ENCODE measurements around the gene PKDCC. TPM values are rescaled to one million over a fixed set of nuclear protein-coding genes. Genes with fewer than 3 reads are reported as not detected.

Gene PKDCC
- total and polyA plus RNA-seq, 4 donors = 2.0 to 76.0 (median 19.8) TPM

DNA sequence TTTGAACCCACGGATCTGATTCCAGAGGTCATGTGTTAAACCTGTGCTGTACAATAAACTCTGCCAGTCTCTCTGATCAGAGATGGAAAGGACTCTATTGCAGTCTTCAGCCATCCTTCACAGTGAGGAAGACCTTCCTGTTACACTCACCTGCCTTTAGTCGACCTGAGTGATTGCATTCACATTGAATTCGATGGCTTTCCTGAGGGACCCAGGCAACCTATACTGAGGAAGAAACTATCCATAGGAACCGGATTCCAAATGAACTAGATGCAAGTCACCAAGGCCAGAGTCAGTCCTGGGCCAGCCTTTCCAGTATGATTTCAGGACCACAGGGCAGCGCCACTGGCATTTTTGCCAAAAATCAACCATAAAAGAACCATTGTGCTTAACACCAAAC lies 56.8 kb downstream of the PKDCC start (continued):
- TF ChIP-seq, protein P1, sequence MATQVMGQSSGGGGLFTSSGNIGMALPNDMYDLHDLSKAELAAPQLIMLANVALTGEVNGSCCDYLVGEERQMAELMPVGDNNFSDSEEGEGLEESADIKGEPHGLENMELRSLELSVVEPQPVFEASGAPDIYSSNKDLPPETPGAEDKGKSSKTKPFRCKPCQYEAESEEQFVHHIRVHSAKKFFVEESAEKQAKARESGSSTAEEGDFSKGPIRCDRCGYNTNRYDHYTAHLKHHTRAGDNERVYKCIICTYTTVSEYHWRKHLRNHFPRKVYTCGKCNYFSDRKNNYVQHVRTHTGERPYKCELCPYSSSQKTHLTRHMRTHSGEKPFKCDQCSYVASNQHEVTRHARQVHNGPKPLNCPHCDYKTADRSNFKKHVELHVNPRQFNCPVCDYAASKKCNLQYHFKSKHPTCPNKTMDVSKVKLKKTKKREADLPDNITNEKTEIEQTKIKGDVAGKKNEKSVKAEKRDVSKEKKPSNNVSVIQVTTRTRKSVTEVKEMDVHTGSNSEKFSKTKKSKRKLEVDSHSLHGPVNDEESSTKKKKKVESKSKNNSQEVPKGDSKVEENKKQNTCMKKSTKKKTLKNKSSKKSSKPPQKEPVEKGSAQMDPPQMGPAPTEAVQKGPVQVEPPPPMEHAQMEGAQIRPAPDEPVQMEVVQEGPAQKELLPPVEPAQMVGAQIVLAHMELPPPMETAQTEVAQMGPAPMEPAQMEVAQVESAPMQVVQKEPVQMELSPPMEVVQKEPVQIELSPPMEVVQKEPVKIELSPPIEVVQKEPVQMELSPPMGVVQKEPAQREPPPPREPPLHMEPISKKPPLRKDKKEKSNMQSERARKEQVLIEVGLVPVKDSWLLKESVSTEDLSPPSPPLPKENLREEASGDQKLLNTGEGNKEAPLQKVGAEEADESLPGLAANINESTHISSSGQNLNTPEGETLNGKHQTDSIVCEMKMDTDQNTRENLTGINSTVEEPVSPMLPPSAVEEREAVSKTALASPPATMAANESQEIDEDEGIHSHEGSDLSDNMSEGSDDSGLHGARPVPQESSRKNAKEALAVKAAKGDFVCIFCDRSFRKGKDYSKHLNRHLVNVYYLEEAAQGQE (IDR thresholded peaks at IDR 0.05) = no peak
- TF ChIP-seq RAD21 (IDR thresholded peaks at IDR 0.05) = no peak
- no peak for TF ChIP-seq HNF4G (IDR thresholded peaks at IDR 0.05)
- no peak for TF ChIP-seq GABPA (IDR thresholded peaks at IDR 0.05 in 1 of 2, conservative IDR thresholded peaks at IDR 0.05 in 1 of 2)
- TF ChIP-seq RXRA (IDR thresholded peaks at IDR 0.05) = no peak
- TF ChIP-seq FOXA1 (IDR thresholded peaks at IDR 0.05) = no peak
- TF ChIP-seq, protein P2, sequence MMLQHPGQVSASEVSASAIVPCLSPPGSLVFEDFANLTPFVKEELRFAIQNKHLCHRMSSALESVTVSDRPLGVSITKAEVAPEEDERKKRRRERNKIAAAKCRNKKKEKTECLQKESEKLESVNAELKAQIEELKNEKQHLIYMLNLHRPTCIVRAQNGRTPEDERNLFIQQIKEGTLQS (IDR thresholded peaks at IDR 0.05) = no peak
- TF ChIP-seq JUND (IDR thresholded peaks at IDR 0.05) = no peak
- TF ChIP-seq EGR1 (IDR thresholded peaks at IDR 0.05; ENCODE audit: low read depth in 2 of 2) = no peak

DNA sequence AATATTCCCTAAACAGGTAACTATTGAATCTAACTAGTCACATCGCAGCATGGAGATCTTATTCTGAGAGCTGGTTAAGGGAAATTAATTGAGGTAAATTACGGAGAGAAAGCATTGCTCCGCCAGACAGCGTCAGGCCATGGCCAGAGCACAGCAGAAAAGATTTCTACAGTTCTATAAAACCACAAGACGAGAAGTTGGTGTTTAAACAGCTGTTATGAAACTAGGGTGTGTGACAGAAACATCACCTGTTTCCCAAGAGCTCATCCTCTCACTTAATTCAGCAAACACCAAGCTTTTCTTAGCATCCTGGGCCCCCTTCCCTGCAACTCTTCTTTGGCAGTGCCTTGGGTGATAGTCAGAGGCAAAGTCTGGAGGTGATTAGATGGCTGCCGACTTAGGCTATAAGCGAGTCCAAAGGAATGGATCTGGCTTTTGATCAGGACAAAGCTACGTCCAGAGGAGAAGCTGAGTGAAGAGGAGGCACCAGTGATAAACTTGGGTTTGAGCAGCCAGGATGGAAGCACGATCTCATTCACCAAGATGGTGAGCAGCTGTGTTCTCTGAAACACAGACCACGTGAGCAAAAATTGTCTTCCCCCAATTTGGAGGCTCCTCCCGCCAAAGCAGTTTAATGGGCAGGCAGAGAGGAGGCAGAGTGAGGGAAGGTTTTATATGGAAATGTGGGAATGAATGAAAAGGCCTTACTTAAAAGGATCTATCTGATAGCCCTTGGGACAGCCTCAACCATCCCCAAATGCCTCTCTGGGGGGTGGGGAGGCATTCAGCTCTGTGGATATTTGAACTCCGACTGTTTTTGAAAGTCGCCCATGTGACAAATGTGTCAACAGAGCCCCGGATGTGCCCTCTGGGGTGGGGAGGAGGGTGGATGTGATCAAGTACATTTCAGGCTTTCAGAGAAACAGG lies 57.8 kb downstream of the PKDCC start:
- TF ChIP-seq, protein P1 (IDR thresholded peaks at IDR 0.05) = peak; percentile 40
- TF ChIP-seq TAF1 (conservative IDR thresholded peaks at IDR 0.05) = no peak
- TF ChIP-seq HNF4G (IDR thresholded peaks at IDR 0.05) = no peak
- TF ChIP-seq NR2F2 (IDR thresholded peaks at IDR 0.05) = no peak
- TF ChIP-seq, protein P3, sequence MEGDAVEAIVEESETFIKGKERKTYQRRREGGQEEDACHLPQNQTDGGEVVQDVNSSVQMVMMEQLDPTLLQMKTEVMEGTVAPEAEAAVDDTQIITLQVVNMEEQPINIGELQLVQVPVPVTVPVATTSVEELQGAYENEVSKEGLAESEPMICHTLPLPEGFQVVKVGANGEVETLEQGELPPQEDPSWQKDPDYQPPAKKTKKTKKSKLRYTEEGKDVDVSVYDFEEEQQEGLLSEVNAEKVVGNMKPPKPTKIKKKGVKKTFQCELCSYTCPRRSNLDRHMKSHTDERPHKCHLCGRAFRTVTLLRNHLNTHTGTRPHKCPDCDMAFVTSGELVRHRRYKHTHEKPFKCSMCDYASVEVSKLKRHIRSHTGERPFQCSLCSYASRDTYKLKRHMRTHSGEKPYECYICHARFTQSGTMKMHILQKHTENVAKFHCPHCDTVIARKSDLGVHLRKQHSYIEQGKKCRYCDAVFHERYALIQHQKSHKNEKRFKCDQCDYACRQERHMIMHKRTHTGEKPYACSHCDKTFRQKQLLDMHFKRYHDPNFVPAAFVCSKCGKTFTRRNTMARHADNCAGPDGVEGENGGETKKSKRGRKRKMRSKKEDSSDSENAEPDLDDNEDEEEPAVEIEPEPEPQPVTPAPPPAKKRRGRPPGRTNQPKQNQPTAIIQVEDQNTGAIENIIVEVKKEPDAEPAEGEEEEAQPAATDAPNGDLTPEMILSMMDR (IDR thresholded peaks at IDR 0.05; ENCODE audit: low read depth, low read length, missing input control) = no peak
- TF ChIP-seq FOXA2 (IDR thresholded peaks at IDR 0.05) = peak; percentile 19
- no peak for TF ChIP-seq YY1 (IDR thresholded peaks at IDR 0.05)
- TF ChIP-seq, protein P2 (IDR thresholded peaks at IDR 0.05) = no peak
- TF ChIP-seq, protein P4, sequence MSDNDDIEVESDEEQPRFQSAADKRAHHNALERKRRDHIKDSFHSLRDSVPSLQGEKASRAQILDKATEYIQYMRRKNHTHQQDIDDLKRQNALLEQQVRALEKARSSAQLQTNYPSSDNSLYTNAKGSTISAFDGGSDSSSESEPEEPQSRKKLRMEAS (IDR thresholded peaks at IDR 0.05) = no peak
- TF ChIP-seq GABPA (IDR thresholded peaks at IDR 0.05 in 1 of 2, conservative IDR thresholded peaks at IDR 0.05 in 1 of 2) = peak in 1 of 2 donors; percentile 40
- TF ChIP-seq, protein P5, sequence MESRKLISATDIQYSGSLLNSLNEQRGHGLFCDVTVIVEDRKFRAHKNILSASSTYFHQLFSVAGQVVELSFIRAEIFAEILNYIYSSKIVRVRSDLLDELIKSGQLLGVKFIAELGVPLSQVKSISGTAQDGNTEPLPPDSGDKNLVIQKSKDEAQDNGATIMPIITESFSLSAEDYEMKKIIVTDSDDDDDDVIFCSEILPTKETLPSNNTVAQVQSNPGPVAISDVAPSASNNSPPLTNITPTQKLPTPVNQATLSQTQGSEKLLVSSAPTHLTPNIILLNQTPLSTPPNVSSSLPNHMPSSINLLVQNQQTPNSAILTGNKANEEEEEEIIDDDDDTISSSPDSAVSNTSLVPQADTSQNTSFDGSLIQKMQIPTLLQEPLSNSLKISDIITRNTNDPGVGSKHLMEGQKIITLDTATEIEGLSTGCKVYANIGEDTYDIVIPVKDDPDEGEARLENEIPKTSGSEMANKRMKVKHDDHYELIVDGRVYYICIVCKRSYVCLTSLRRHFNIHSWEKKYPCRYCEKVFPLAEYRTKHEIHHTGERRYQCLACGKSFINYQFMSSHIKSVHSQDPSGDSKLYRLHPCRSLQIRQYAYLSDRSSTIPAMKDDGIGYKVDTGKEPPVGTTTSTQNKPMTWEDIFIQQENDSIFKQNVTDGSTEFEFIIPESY (IDR thresholded peaks at IDR 0.05) = no peak
- peak; percentile 48 for TF ChIP-seq SP1 (IDR thresholded peaks at IDR 0.05)
- peak; percentile 41 for TF ChIP-seq FOXA1 (IDR thresholded peaks at IDR 0.05)
- peak in 1 of 2 donors; percentile 48 for TF ChIP-seq RXRA (IDR thresholded peaks at IDR 0.05)
- TF ChIP-seq HNF4A (conservative IDR thresholded peaks at IDR 0.05) = peak in 1 of 2 donors; percentile 54
- TF ChIP-seq JUND (IDR thresholded peaks at IDR 0.05) = no peak
- TF ChIP-seq EGR1 (IDR thresholded peaks at IDR 0.05; ENCODE audit: low read depth in 2 of 2) = no peak
- TF ChIP-seq RAD21 (IDR thresholded peaks at IDR 0.05) = peak in 1 of 2 donors; percentile 45
- Histone ChIP-seq H3K9ac (ENCODE audit: low read depth in 1 of 2, low read length in 2 of 2) (peak overlapping the region; percentile 39 to 49), H3K27me3 (ENCODE audit: control insufficient read depth in 4 of 4, insufficient read depth in 4 of 4, low read length in 3 of 4) (no peaks in the 10 kb centered on the region), H3K27ac (ENCODE audit: low read depth in 1 of 2, low read length in 2 of 2) (peak overlapping the region; percentile 45 to 86), H3K4me3 (ENCODE audit: low read depth in 1 of 3, low read length in 3 of 3) (no peak overlapping the region), H3K36me3 (ENCODE audit: control insufficient read depth in 4 of 4, insufficient read depth in 3 of 4, low read depth in 1 of 4, low read length in 3 of 4) (no peaks in the 10 kb centered on the region), H3K4me1 (ENCODE audit: control insufficient read depth in 4 of 4, insufficient read depth in 4 of 4, low read length in 3 of 4) (peaks cover 2 to 29% (median 13%) of the 10 kb centered on the region in 4 donors), H3K9me3 (ENCODE audit: control insufficient read depth in 4 of 4, low read length in 3 of 4) (no peaks in the 10 kb centered on the region)
- no peak for DNase-seq (ENCODE audit: low spot score)
- 60% methylated on average over 14 of the region's 14 CpGs for WGBS

Data from liver (tissue), 9 donors.